ENCODE measurements around the gene ATP5F1D.

ATP5F1D gene

DNA sequence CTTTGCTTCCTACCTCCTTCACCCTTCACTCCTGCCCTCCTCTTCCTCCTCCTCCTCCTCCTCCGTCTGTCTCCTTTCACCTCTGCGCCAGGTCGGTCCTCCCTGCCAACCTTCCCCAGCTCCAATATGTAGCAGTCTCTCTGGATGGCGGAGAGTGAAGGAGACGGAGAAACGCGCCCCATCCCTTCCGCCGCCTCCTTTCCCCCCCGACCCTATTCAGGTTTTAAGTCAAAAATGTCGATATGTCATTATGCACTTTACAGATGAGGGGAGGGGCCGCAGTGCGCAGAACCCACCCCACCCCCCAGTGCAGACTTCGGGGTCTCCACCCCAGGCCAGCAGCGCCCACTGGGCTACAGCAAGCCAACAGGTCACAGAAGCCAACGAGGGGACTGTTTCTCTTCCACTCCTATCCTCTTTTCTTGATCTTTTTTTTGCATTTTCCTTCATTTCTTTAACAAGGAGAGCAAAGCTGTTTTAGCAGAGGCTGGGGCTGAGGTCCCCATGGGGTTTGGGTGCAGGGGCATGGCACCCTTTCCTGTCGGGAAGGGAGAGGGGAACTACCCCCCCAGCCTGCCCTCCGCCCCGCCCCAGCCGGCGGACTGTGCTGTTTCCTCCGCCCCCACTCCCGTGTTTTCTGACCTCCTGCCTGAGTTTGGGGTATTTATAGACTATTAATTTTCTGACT is 16.1 kb downstream of the ATP5F1D start:
- peaks cover 49% of the 10 kb centered on the region for H3K36me3 ChIP-seq (ENCODE audit: control insufficient read depth, insufficient read depth, low read length)
- no peaks in the 10 kb centered on the region for H3K27me3 ChIP-seq (ENCODE audit: control insufficient read depth, insufficient read depth, low read length)
- H3K4me3 ChIP-seq (ENCODE audit: low read depth, low read length) = no peak overlapping the region
- peak overlapping the region; percentile 64 for H3K27ac ChIP-seq (ENCODE audit: low read depth, low read length)
- no peak overlapping the region for H3K9ac ChIP-seq (ENCODE audit: low read depth, low read length)
- H3K9me3 ChIP-seq (ENCODE audit: control insufficient read depth, insufficient read depth, low read length) = no peaks in the 10 kb centered on the region
- H3K4me1 ChIP-seq (ENCODE audit: control insufficient read depth, insufficient read depth, low read length) = peaks cover 24% of the 10 kb centered on the region; the same call in 1 of the 2 replicates

GRCh38 chr19:1258163-1258492 is 16.6 kb downstream of the ATP5F1D start:
- H3K9ac ChIP-seq (ENCODE audit: low read depth, low read length) = no peak overlapping the region
- H3K4me1 ChIP-seq (ENCODE audit: control insufficient read depth, insufficient read depth, low read length) = peaks cover 29% of the 10 kb centered on the region

DNA sequence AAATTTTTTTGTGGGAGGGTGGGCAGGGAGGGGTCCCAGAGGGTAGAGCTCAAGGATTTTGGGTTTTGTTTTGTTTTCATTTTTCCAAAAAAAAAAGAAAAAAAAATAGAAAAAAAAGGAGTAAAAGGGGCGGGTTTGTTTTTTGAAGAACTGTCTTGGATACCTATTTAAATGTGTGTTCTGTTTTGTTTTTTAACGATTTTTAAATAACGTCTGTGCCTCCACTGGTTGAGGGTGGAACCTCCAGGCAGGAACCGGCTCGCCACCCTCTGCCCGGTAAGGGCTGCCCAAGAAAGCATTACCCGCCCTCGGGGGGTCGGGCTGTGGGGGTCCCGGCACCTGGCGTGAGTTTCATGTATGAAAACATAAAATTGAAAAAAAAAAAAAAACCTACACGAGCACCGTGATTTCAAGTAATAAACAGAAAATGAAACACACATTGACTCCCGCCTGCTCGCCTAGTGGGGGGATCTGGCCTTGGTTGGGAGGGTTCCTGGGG is 17.2 kb downstream of the ATP5F1D start:
- Histone ChIP-seq H3K4me3 (ENCODE audit: low read depth, low read length) (no peak overlapping the region), H3K9me3 (ENCODE audit: control insufficient read depth, insufficient read depth, low read length) (no peaks in the 10 kb centered on the region), H3K27me3 (ENCODE audit: control insufficient read depth, insufficient read depth, low read length) (no peaks in the 10 kb centered on the region), H3K9ac (ENCODE audit: low read depth, low read length) (no peak overlapping the region), H3K27ac (ENCODE audit: low read depth, low read length) (peak overlapping the region; percentile 92), H3K4me1 (ENCODE audit: control insufficient read depth, insufficient read depth, low read length) (peaks cover 32% of the 10 kb centered on the region), H3K36me3 (ENCODE audit: control insufficient read depth, insufficient read depth, low read length) (peaks cover 43% of the 10 kb centered on the region)

More at GRCh38 chr19:1258163-1258492, 16.6 kb downstream of the ATP5F1D start:
- Histone ChIP-seq H3K27me3 (ENCODE audit: control insufficient read depth, insufficient read depth, low read length) (no peaks in the 10 kb centered on the region), H3K9me3 (ENCODE audit: control insufficient read depth, insufficient read depth, low read length) (no peaks in the 10 kb centered on the region), H3K27ac (ENCODE audit: low read depth, low read length) (peak overlapping the region; percentile 92), H3K36me3 (ENCODE audit: control insufficient read depth, insufficient read depth, low read length) (peaks cover 49% of the 10 kb centered on the region), H3K4me3 (ENCODE audit: low read depth, low read length) (no peak overlapping the region)

- Histone ChIP-seq H3K9ac (ENCODE audit: low read depth, low read length) (no peak overlapping the region), H3K27me3 (ENCODE audit: control insufficient read depth, insufficient read depth, low read length) (no peaks in the 10 kb centered on the region), H3K4me1 (ENCODE audit: control insufficient read depth, insufficient read depth, low read length) (peaks cover 32% of the 10 kb centered on the region), H3K27ac (ENCODE audit: low read depth, low read length) (peak overlapping the region; percentile 92), H3K4me3 (ENCODE audit: low read depth, low read length) (0 out of 2 replicates have a peak overlapping the region, but pooled peaks have one; percentile 18), H3K36me3 (ENCODE audit: control insufficient read depth, insufficient read depth, low read length) (peaks cover 37% of the 10 kb centered on the region), H3K9me3 (ENCODE audit: control insufficient read depth, insufficient read depth, low read length) (no peaks in the 10 kb centered on the region)
These were observed 17.8 kb downstream of the ATP5F1D start for GRCh38 chr19:1259206-1259875.

- H3K9ac ChIP-seq (ENCODE audit: low read depth, low read length) = no peak overlapping the region
- peaks cover 29% of the 10 kb centered on the region for H3K36me3 ChIP-seq (ENCODE audit: control insufficient read depth, insufficient read depth, low read length)
- H3K4me3 ChIP-seq (ENCODE audit: low read depth, low read length) = peak overlapping the region; percentile 83
- no peaks in the 10 kb centered on the region for H3K9me3 ChIP-seq (ENCODE audit: control insufficient read depth, insufficient read depth, low read length)
- H3K27me3 ChIP-seq (ENCODE audit: control insufficient read depth, insufficient read depth, low read length) = no peaks in the 10 kb centered on the region
- peaks cover 38% of the 10 kb centered on the region for H3K4me1 ChIP-seq (ENCODE audit: control insufficient read depth, insufficient read depth, low read length)
- H3K27ac ChIP-seq (ENCODE audit: low read depth, low read length) = peak overlapping the region; percentile 92
These were observed 18.6 kb downstream of the ATP5F1D start for GRCh38 chr19:1259876-1260748.

DNA sequence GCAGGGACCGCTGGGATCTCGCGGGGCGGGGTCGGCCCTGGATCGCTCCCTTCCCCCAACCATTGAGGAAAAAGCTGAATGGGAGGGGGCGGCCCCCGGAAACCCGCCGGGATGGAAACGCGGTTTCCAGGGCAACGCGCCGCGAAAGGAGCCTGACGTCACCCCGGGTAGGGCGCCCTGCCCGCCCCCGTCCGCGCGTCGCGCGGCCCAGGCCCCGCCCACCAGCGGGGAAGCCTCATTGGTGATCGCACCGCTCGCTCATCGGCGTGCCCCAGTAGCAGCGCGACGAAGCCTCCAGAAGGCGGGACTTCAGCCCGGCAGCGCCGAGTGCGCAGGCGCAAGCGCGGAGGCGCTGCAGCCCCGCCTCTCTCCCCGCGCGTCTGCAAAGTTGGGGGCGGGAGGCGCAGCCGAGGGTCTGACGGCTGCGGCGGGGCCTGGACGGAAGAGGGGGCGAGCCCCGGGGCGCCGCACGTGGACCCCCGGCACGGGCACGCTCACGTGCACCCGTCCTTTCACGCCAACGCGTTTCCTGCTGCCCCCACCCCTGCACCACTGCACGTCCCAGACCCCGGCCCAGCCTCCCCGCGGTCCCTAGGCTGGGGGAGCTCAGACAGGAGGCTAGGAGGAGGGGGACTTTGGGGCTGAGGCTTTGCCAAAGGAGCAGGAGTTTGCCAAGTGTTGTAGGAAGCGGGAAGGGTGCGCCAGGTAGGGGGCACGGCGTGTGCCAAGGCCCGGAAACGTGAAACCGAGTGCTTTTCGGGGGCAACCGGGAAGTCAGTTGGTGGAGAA is 19.4 kb downstream of the ATP5F1D start:
- H3K27ac ChIP-seq (ENCODE audit: low read depth, low read length) = peak overlapping the region; percentile 92
- peaks cover 44% of the 10 kb centered on the region for H3K4me1 ChIP-seq (ENCODE audit: control insufficient read depth, insufficient read depth, low read length)
- peak overlapping the region; percentile 83 for H3K4me3 ChIP-seq (ENCODE audit: low read depth, low read length)
- no peaks in the 10 kb centered on the region for H3K9me3 ChIP-seq (ENCODE audit: control insufficient read depth, insufficient read depth, low read length)
- H3K27me3 ChIP-seq (ENCODE audit: control insufficient read depth, insufficient read depth, low read length) = no peaks in the 10 kb centered on the region
- peak overlapping the region; percentile 56; the same call in 1 of the 2 replicates for H3K9ac ChIP-seq (ENCODE audit: low read depth, low read length)
- H3K36me3 ChIP-seq (ENCODE audit: control insufficient read depth, insufficient read depth, low read length) = peaks cover 21% of the 10 kb centered on the region

- Histone ChIP-seq H3K9ac (ENCODE audit: low read depth, low read length) (peak overlapping the region; percentile 56), H3K27me3 (ENCODE audit: control insufficient read depth, insufficient read depth, low read length) (no peaks in the 10 kb centered on the region), H3K27ac (ENCODE audit: low read depth, low read length) (peak overlapping the region; percentile 89), H3K36me3 (ENCODE audit: control insufficient read depth, insufficient read depth, low read length) (peaks cover 18% of the 10 kb centered on the region), H3K4me1 (ENCODE audit: control insufficient read depth, insufficient read depth, low read length) (peaks cover 46% of the 10 kb centered on the region), H3K9me3 (ENCODE audit: control insufficient read depth, insufficient read depth, low read length) (no peaks in the 10 kb centered on the region), H3K4me3 (ENCODE audit: low read depth, low read length) (peak overlapping the region; percentile 83)
These were observed 19.9 kb downstream of the ATP5F1D start for GRCh38 chr19:1261538-1261797.

DNA sequence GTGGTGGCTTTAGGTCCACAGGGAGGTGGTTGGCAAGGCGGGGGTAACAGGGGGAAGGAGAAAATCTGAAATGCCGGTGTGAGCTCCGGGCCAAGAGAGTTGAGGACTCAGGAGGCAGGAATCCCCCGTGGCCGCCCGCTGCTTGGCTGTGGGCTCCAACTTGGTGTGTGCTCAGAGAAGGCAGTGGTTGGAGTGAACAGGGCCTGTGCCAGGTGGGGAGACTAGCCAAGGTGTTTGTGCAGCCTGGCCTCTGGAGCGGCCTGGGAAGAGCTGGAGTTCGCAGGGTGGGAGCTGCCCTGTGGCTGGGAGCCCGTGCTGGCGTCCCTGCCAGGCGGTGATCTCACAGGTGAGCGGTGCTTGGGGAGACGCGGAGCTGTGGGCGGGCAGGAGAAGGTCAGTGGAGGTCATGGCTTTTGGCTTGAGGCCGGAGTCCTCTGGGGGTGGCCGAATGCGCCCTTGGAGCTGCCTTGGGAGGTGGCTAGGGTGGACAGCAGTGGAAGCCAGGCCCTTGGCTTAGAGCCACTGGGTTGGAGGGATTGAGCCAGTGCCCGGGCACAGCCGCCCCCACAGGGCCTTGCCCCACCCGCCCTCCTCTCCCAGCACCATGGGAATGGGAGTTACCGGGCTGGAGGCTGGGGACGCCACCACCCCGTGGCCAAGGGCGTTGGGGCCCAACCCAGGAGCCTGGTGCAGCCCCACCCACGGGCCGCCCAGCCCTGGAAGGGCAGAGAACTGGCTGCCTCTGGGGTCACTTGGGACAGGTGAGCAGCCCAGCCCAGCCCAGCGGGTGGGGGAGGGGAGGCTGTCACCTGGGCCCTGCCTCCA is 20.5 kb downstream of the ATP5F1D start:
- H3K4me1 ChIP-seq (ENCODE audit: control insufficient read depth, insufficient read depth, low read length) = peaks cover 46% of the 10 kb centered on the region
- no peaks in the 10 kb centered on the region for H3K9me3 ChIP-seq (ENCODE audit: control insufficient read depth, insufficient read depth, low read length)
- H3K36me3 ChIP-seq (ENCODE audit: control insufficient read depth, insufficient read depth, low read length) = peaks cover 12% of the 10 kb centered on the region
- peak overlapping the region; percentile 89 for H3K27ac ChIP-seq (ENCODE audit: low read depth, low read length)
- H3K4me3 ChIP-seq (ENCODE audit: low read depth, low read length) = peak overlapping the region; percentile 83
- H3K27me3 ChIP-seq (ENCODE audit: control insufficient read depth, insufficient read depth, low read length) = peaks cover under 1% of the 10 kb centered on the region; the same call in 1 of the 2 replicates
- peak overlapping the region; percentile 56 for H3K9ac ChIP-seq (ENCODE audit: low read depth, low read length)

DNA sequence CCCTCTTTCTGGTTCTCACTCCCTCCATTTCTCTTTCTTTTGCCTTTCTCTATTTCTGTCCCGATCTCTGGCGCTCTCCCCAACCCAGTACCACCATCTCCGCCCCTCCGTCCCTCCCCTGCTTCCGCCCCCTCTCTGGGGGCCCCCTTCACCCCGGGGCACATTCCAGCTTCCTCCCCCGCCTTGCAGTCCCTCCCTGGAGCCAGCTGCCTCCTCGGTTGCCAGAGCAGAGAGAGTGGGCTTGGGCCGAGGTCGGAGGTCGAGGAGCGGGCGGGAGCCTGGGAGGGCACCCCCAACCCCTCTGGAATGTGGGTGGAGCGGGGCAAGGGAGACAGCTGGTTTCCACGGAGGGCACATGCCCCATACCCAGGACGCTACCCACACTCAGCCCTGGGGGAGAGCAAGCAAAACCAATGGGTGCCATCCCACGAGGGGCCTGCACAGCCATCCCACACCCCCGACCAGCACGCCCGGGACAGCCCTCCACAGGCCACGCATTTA is 21.1 kb downstream of the ATP5F1D start:
- Histone ChIP-seq H3K36me3 (ENCODE audit: control insufficient read depth, insufficient read depth, low read length) (peaks cover 6% of the 10 kb centered on the region), H3K9ac (ENCODE audit: low read depth, low read length) (no peak overlapping the region), H3K4me1 (ENCODE audit: control insufficient read depth, insufficient read depth, low read length) (peaks cover 46% of the 10 kb centered on the region), H3K27ac (ENCODE audit: low read depth, low read length) (peak overlapping the region; percentile 89), H3K4me3 (ENCODE audit: low read depth, low read length) (peak overlapping the region; percentile 83), H3K27me3 (ENCODE audit: control insufficient read depth, insufficient read depth, low read length) (peaks cover 7% of the 10 kb centered on the region), H3K9me3 (ENCODE audit: control insufficient read depth, insufficient read depth, low read length) (no peaks in the 10 kb centered on the region)
